Hepatocyte (in vitro differentiated cells): ENCODE measurements around the gene RASGEF1C.

Experiments used
- CTCF ChIP-seq: fragments of 200-600 bp; sonication (generic); IDR thresholded peaks from 2 replicates; pipeline ENCODE4 v1.5.1; 2016; ENCODE audit warnings: antibody characterized with exemption, mild to moderate bottlenecking; ENCODE audit not compliant: poor library complexity
- EZH2 ChIP-seq: fragments of 200-600 bp; sonication (generic); IDR thresholded peaks from 2 replicates; pipeline ENCODE4 v1.6.1; 2016; ENCODE audit warnings: antibody characterized with exemption, mild to moderate bottlenecking, borderline replicate concordance
- EZH2phosphoT487 ChIP-seq: fragments of 200-600 bp; sonication (generic); IDR thresholded peaks from one replicate; pipeline ENCODE4 v1.6.1; 2018; ENCODE audit warnings: antibody characterized with exemption, mild to moderate bottlenecking, low read depth, moderate library complexity; ENCODE audit not compliant: unreplicated experiment, severe bottlenecking

GRCh38 chr5:180235846-180236245 lies 26.8 kb upstream of the RASGEF1C start:
- TF ChIP-seq EZH2phosphoT487 (no peak), EZH2 (no peak), CTCF (no peak)
